PC-9 (cell line): Measurements from ENCODE around the gene PLXNC1.

ENCODE experiments used
- CTCF ChIP-seq: fragments of 200-600 bp; sonication (generic); conservative IDR thresholded peaks from 2 replicates; pipeline ENCODE4 v1.6.1; 2017; ENCODE audit warnings: mixed run types, antibody characterized with exemption, mild to moderate bottlenecking, moderate library complexity
- EZH2 ChIP-seq: fragments of 200-600 bp; sonication (generic); IDR thresholded peaks from 2 replicates; pipeline ENCODE4 v1.8.0; 2017; ENCODE audit warnings: antibody characterized with exemption, low read depth

- no peak for TF ChIP-seq CTCF
- no peak for TF ChIP-seq EZH2
Observed at GRCh38 chr12:94126067-94126466, 22.3 kb upstream of the PLXNC1 start.
